Esophagus muscularis mucosa (tissue), 4 donors: ENCODE results near the gene CNTN2.

ENCODE experiments used
- CTCF ChIP-seq, 3 experiments: fragments of 200-600 bp in 2 of 3; fragments of 450-650 bp in 1 of 3; sonication (generic) in 2 of 3; IDR thresholded peaks; one replicate each; pipeline ENCODE4 v1.5.1; 2017 to 2019; ENCODE audit warnings: antibody characterized with exemption in 3 of 3, mild to moderate bottlenecking in 2 of 3, moderate library complexity in 1 of 3
- EP300 ChIP-seq: sonication (generic); formaldehyde crosslinking; IDR thresholded peaks from one replicate; pipeline ENCODE4 v1.6.1; 2017; ENCODE audit warnings: antibody characterized with exemption
- POLR2A ChIP-seq: fragments of 450-650 bp; IDR thresholded peaks from one replicate; pipeline ENCODE4 v1.6.1; 2017; ENCODE audit warnings: antibody characterized with exemption, moderate library complexity, mild to moderate bottlenecking, low read depth
- POLR2AphosphoS5 ChIP-seq, 2 donors: sonication (generic); formaldehyde crosslinking; IDR thresholded peaks; one replicate each; pipeline ENCODE4 v1.6.1; 2017; ENCODE audit warnings: antibody characterized with exemption in 2 of 2

DNA sequence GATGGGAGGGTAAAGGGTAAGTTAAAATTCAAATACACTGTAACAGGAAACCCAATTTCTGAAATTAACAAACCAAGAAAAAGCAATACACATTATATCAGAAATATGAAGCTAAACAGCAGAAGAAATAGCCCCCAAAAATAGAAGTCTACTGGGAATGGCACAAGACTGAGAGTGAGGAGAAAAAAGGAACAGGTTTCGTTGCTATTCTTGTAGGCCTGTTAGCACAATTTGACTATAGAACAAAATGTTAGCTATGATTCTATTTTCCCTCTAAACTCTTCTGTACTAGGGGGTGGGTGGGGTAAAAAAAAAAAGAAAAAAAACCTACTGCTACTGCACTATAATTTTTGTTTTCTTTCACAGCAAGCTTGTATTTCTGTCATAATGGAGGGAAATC lies 66.3 kb downstream of the CNTN2 start:
- TF ChIP-seq POLR2A (no peak), CTCF (IDR thresholded peaks at IDR 0.05) (no peak), POLR2AphosphoS5 (IDR thresholded peaks at IDR 0.05) (no peak), EP300 (no peak)
